Hepatocyte (in vitro differentiated cells): Measurements from ENCODE around the gene CTBP1.

ENCODE experiments used
- EZH2 ChIP-seq: fragments of 200-600 bp; sonication (generic); IDR thresholded peaks from 2 replicates; pipeline ENCODE4 v1.6.1; 2016; ENCODE audit warnings: antibody characterized with exemption, mild to moderate bottlenecking, borderline replicate concordance
- EZH2phosphoT487 ChIP-seq: fragments of 200-600 bp; sonication (generic); IDR thresholded peaks from one replicate; pipeline ENCODE4 v1.6.1; 2018; ENCODE audit warnings: antibody characterized with exemption, mild to moderate bottlenecking, low read depth, moderate library complexity; ENCODE audit not compliant: unreplicated experiment, severe bottlenecking
- TF ChIP-seq, protein P1 (sequence below): fragments of 200-600 bp; sonication (generic); IDR thresholded peaks from 2 replicates; pipeline ENCODE4 v1.5.1; 2016; ENCODE audit warnings: antibody characterized with exemption, mild to moderate bottlenecking; ENCODE audit not compliant: poor library complexity

- no peak for TF ChIP-seq EZH2
- TF ChIP-seq, protein P1, sequence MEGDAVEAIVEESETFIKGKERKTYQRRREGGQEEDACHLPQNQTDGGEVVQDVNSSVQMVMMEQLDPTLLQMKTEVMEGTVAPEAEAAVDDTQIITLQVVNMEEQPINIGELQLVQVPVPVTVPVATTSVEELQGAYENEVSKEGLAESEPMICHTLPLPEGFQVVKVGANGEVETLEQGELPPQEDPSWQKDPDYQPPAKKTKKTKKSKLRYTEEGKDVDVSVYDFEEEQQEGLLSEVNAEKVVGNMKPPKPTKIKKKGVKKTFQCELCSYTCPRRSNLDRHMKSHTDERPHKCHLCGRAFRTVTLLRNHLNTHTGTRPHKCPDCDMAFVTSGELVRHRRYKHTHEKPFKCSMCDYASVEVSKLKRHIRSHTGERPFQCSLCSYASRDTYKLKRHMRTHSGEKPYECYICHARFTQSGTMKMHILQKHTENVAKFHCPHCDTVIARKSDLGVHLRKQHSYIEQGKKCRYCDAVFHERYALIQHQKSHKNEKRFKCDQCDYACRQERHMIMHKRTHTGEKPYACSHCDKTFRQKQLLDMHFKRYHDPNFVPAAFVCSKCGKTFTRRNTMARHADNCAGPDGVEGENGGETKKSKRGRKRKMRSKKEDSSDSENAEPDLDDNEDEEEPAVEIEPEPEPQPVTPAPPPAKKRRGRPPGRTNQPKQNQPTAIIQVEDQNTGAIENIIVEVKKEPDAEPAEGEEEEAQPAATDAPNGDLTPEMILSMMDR = no peak
- TF ChIP-seq EZH2phosphoT487 = no peak
Measured at GRCh38 chr4:1194010-1194900, 54.7 kb downstream of the CTBP1 start.
